ENCODE results near the gene BTBD2. TPM values are rescaled to one million over a fixed set of nuclear protein-coding genes. Genes with fewer than 3 reads are reported as not detected.

Gene BTBD2
- total RNA-seq = 61.7 and 66.2 TPM in 2 replicates

DNA sequence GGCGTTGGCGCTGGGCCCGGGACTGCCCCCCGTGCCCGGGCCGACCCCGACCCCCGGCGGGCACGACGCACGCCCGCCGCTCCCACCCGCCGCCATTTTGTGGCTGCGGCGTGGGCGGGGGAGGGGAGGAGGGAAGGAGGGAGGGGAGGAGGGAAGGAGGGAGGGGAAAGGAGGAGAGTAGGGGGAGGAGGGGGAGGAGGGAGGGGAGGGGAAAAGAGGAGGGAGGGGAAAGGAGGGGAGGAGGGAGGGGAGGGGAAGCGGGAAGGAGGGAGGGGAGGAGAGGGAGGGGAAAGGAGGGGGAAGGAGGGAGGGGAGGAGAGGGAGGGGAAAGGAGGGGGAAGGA is at the start of gene BTBD2:
TSS of gene BTBD2 (minus strand) at position 107 of the 343 bp plus-strand sequence. CDS start at position 96, 11 bp downstream.

DNA sequence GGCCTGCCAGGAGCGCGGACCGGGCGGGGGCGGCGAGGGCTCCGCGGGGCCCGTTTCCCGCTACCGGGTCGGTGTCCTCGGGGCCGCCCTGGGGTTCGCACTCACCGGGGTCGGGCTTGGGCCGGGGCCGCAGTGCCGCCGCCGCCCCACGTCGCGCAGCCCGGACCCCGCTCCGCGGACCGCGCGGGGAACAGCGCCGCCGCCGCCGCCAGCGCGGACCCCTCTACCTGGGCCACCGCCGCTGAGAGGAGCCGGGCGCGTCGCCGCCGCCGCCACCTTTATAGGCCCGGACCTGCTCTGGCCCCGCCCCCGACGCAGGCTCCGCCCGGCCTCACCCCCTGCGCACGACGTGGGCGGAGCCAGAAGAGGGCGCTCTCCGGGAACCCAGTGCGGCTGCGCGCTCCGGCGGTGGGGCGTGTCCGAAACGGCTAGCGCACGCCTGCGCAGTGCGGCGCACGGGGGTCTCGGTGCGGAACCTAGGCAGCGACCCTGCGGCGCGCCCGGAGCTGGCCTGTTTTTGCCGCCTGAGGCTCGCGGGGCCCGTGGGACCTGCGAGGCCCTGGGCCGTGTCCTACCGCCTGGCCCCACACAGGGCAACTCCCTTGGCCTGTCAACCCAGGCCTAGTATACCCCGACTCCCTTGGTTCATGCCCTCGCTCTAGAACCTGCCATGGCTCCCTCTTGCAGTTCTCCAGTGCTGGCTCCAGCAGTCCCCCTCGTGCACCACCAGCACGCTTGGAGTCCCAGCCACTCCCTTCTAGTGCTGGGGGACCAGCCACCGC is 35.7 kb upstream of the BTBD2 start, which contains the start of gene MKNK2:
TSS of gene MKNK2 (minus strand) at position 254 of the 782 bp plus-strand sequence. CDS start 393 bp downstream, outside the sequence.

GRCh38 chr19:1941146-1942077 is 74.1 kb downstream of the BTBD2 start, which contains the start of gene CSNK1G2:
Gene CSNK1G2 (plus strand): TSS chr19:1941172. CDS start chr19:1969773, 28,601 bp downstream.

Other genes with a start within 250 kb of the BTBD2 start
- 0.49 and 1.6 TPM in 2 replicates for gene ATP8B3, start 203.4 kb downstream of the BTBD2 start, total RNA-seq
- 11.6 and 12.2 TPM in 2 replicates for gene REXO1, start 167.2 kb downstream of the BTBD2 start, total RNA-seq
- 19.4 and 22.3 TPM in 2 replicates for gene KLF16, start 152.1 kb downstream of the BTBD2 start, total RNA-seq
- 131 and 133 TPM in 2 replicates for gene ABHD17A, start 130.2 kb downstream of the BTBD2 start, total RNA-seq
- gene ADAT3, start 110.3 kb downstream of the BTBD2 start, total RNA-seq = 4.8 and 5.1 TPM in 2 replicates
- 54.4 and 68.6 TPM in 2 replicates for gene SCAMP4, start 110.3 kb downstream of the BTBD2 start, total RNA-seq
- gene CSNK1G2, start 74.5 kb downstream of the BTBD2 start, total RNA-seq = 76.0 and 79.1 TPM in 2 replicates
- gene MKNK2, start 35.5 kb upstream of the BTBD2 start, total RNA-seq = 115 and 149 TPM in 2 replicates
- gene MOB3A, start 80.6 kb upstream of the BTBD2 start, total RNA-seq = 44.3 and 46.5 TPM in 2 replicates
- gene IZUMO4, start 81.2 kb upstream of the BTBD2 start, total RNA-seq = 0.70 and 1.1 TPM in 2 replicates
- gene AP3D1, start 135.9 kb upstream of the BTBD2 start, total RNA-seq = 83.1 and 86.9 TPM in 2 replicates
- gene DOT1L, start 148.2 kb upstream of the BTBD2 start, total RNA-seq = 7.9 and 9.9 TPM in 2 replicates
- 63.9 and 89.6 TPM in 2 replicates for gene PLEKHJ1, start 220.6 kb upstream of the BTBD2 start, total RNA-seq
- 31.6 and 42.5 TPM in 2 replicates for gene SF3A2, start 221.1 kb upstream of the BTBD2 start, total RNA-seq
- 0.16 and 1.3 TPM in 2 replicates for gene AMH, start 233.6 kb upstream of the BTBD2 start, total RNA-seq
- gene JSRP1, start 240.7 kb upstream of the BTBD2 start, total RNA-seq = not detected in 2 replicates